DOHH2 (cell line): ENCODE data around the gene SCN4B.

Experiments
- H3F3A ChIP-seq: fragments of 200-600 bp; sonication (generic), shearing (Covaris generic); 2 replicates; pipeline ENCODE4 v1.6.0; 2016; ENCODE audit warnings: antibody characterized with exemption, mild to moderate bottlenecking; ENCODE audit not compliant: control insufficient read depth, insufficient read depth
- H3K27ac ChIP-seq: fragments of 200-600 bp; sonication (generic); 2 replicates; pipeline ENCODE4 v1.5.1; 2014; ENCODE audit warnings: low read depth, mild to moderate bottlenecking, low read length, moderate library complexity
- H3K27me3 ChIP-seq: fragments of 200-600 bp; sonication (generic); 2 replicates; pipeline ENCODE4 v1.6.1; 2014; ENCODE audit warnings: mild to moderate bottlenecking, low read length, mixed read lengths; ENCODE audit not compliant: control insufficient read depth
- H3K36me3 ChIP-seq: fragments of 200-600 bp; sonication (generic); 2 replicates; pipeline ENCODE4 v1.6.1; 2014; ENCODE audit warnings: mild to moderate bottlenecking, low read length, moderate library complexity, mixed read lengths; ENCODE audit not compliant: control insufficient read depth
- H3K4me1 ChIP-seq: fragments of 200-600 bp; sonication (generic); 2 replicates; pipeline ENCODE4 v1.6.1; 2014; ENCODE audit warnings: mild to moderate bottlenecking, low read length, mixed read lengths; ENCODE audit not compliant: control insufficient read depth
- H3K4me2 ChIP-seq: fragments of 200-600 bp; sonication (generic); 2 replicates; pipeline ENCODE4 v1.6.0; 2014; ENCODE audit warnings: mild to moderate bottlenecking, low read length, moderate library complexity
- H3K4me3 ChIP-seq: fragments of 200-600 bp; sonication (generic); 2 replicates; pipeline ENCODE4 v1.5.1; 2014; ENCODE audit warnings: mild to moderate bottlenecking, low read length, mixed read lengths
- H3K79me2 ChIP-seq: fragments of 200-600 bp; sonication (generic); 2 replicates; pipeline ENCODE4 v1.6.1; 2014; ENCODE audit warnings: mild to moderate bottlenecking, low read length, mixed read lengths; ENCODE audit not compliant: control insufficient read depth
- H3K9me2 ChIP-seq: fragments of 200-600 bp; sonication (generic); replicated peaks from 2 replicates; pipeline ENCODE4 v1.6.1; 2014; ENCODE audit warnings: mild to moderate bottlenecking, low read length, mixed read lengths; ENCODE audit not compliant: control insufficient read depth
- H3K9me3 ChIP-seq: fragments of 200-600 bp; sonication (generic); 2 replicates; pipeline ENCODE4 v1.6.1; 2014; ENCODE audit warnings: antibody characterized with exemption, low read length, mixed read lengths; ENCODE audit not compliant: control insufficient read depth, insufficient read depth
- H4K20me1 ChIP-seq: fragments of 200-600 bp; sonication (generic); 2 replicates; pipeline ENCODE4 v1.6.0; 2014; ENCODE audit warnings: low read depth, mild to moderate bottlenecking, antibody characterized with exemption, low read length, moderate library complexity; ENCODE audit not compliant: control insufficient read depth, insufficient read depth
- CTCF ChIP-seq: fragments of 200-600 bp; sonication (generic); IDR thresholded peaks from one replicate; pipeline ENCODE4 v1.5.1; 2014; ENCODE audit warnings: antibody characterized with exemption, mild to moderate bottlenecking, low read depth, low read length; ENCODE audit not compliant: poor library complexity, severe bottlenecking
- EZH2phosphoT487 ChIP-seq: fragments of 200-600 bp; sonication (generic); IDR thresholded peaks from 2 replicates; pipeline ENCODE4 v1.6.1; 2017; ENCODE audit warnings: borderline replicate concordance, mild to moderate bottlenecking, antibody characterized with exemption, low read length, moderate library complexity, mixed read lengths

SCN4B gene

GRCh38 chr11:118174006-118174567 is 21.5 kb upstream of the SCN4B start:
- no peaks in the 10 kb centered on the region for H3K9me3 ChIP-seq
- no peak for TF ChIP-seq EZH2phosphoT487
- no peak for TF ChIP-seq CTCF
- H3K4me1 ChIP-seq = peaks cover 8% of the 10 kb centered on the region
- no peaks in the 10 kb centered on the region for H3K36me3 ChIP-seq
- no peaks in the 10 kb centered on the region for H3K9me2 ChIP-seq
- H3K79me2 ChIP-seq = no peaks in the 10 kb centered on the region
- no peak overlapping the region for H3K4me2 ChIP-seq
- H4K20me1 ChIP-seq = no peaks in the 10 kb centered on the region
- H3F3A ChIP-seq = 0 out of 2 replicates have a peak, but pooled peaks cover 2% of the 10 kb centered on the region
- no peaks in the 10 kb centered on the region for H3K27me3 ChIP-seq
- no peak overlapping the region for H3K4me3 ChIP-seq
- H3K27ac ChIP-seq = no peak overlapping the region

GRCh38 chr11:118172356-118172755 is 19.7 kb upstream of the SCN4B start:
- Histone ChIP-seq H3K27me3 (no peaks in the 10 kb centered on the region), H3K36me3 (no peaks in the 10 kb centered on the region), H4K20me1 (no peaks in the 10 kb centered on the region), H3K9me2 (no peaks in the 10 kb centered on the region), H3K9me3 (no peaks in the 10 kb centered on the region), H3F3A (0 out of 2 replicates have a peak, but pooled peaks cover 2% of the 10 kb centered on the region), H3K4me1 (peaks cover 8% of the 10 kb centered on the region), H3K4me3 (no peak overlapping the region), H3K27ac (no peak overlapping the region), H3K4me2 (no peak overlapping the region), H3K79me2 (no peaks in the 10 kb centered on the region)
- no peak for TF ChIP-seq EZH2phosphoT487

- H3K79me2 ChIP-seq = no peaks in the 10 kb centered on the region
- no peak overlapping the region for H3K4me3 ChIP-seq
- H3K36me3 ChIP-seq = no peaks in the 10 kb centered on the region
- no peaks in the 10 kb centered on the region for H3F3A ChIP-seq
- H3K9me3 ChIP-seq = no peaks in the 10 kb centered on the region
- H3K27ac ChIP-seq = no peak overlapping the region
- no peaks in the 10 kb centered on the region for H4K20me1 ChIP-seq
- peaks cover 8% of the 10 kb centered on the region for H3K4me1 ChIP-seq
- no peaks in the 10 kb centered on the region for H3K9me2 ChIP-seq
- TF ChIP-seq CTCF (peak; percentile 94), EZH2phosphoT487 (no peak)
- no peaks in the 10 kb centered on the region for H3K27me3 ChIP-seq
- peak overlapping the region; percentile 14; the same call in 1 of the 2 replicates for H3K4me2 ChIP-seq
Measured at GRCh38 chr11:118171269-118172062, 18.8 kb upstream of the SCN4B start.

GRCh38 chr11:118170882-118171268 is 18.3 kb upstream of the SCN4B start:
- TF ChIP-seq EZH2phosphoT487 (no peak), CTCF (no peak)
- Histone ChIP-seq H3K36me3 (no peaks in the 10 kb centered on the region), H3K9me2 (no peaks in the 10 kb centered on the region), H3K79me2 (no peaks in the 10 kb centered on the region), H3K4me3 (no peak overlapping the region), H3K27ac (no peak overlapping the region), H3K9me3 (no peaks in the 10 kb centered on the region), H3F3A (no peaks in the 10 kb centered on the region), H4K20me1 (no peaks in the 10 kb centered on the region), H3K4me1 (peaks cover 2% of the 10 kb centered on the region; the same call in 1 of the 2 replicates), H3K4me2 (no peak overlapping the region), H3K27me3 (peaks cover 5% of the 10 kb centered on the region; the same call in 1 of the 2 replicates)
